ENCODE measurements around the gene KXD1. TPM values are rescaled to one million over a fixed set of nuclear protein-coding genes. Genes with fewer than 3 reads are reported as not detected.

KXD1 gene
- total RNA-seq, 1 experiment from 2014 or later, result 77.5 TPM

GRCh38 chr19:18577365-18577914 is 19.8 kb downstream of the KXD1 start:
- no peak for DNase-seq
- peaks cover 1% of the 10 kb centered on the region; the same call in 1 of the 2 replicates for H3K36me3 ChIP-seq (ENCODE audit: control insufficient read depth, insufficient read depth, low read length)
- H3K4me3 Mint-ChIP-seq (ENCODE audit: unreplicated experiment), result no peak overlapping the region
- peaks cover 64% of the 10 kb centered on the region for H3K36me3 Mint-ChIP-seq (ENCODE audit: insufficient read depth, unreplicated experiment)
- H3K9me3 ChIP-seq, result no peaks in the 10 kb centered on the region
- BruUV-seq (replicated peaks), result no TSS peak
- no peaks in the 10 kb centered on the region for H3K9me3 Mint-ChIP-seq (ENCODE audit: unreplicated experiment)
- H3K4me1 Mint-ChIP-seq (ENCODE audit: low read depth, unreplicated experiment), result peaks cover 8% of the 10 kb centered on the region
- TF ChIP-seq CTCF (IDR thresholded peaks at IDR 0.05; ENCODE audit: insufficient read depth in 1 of 2, low read depth in 1 of 2, low read length in 1 of 2, severe bottlenecking in 1 of 2, unreplicated experiment in 1 of 2), result no peak
- H3K27me3 ChIP-seq (replicated peaks; ENCODE audit: control insufficient read depth, insufficient read depth, low read length), result no peaks in the 10 kb centered on the region
- H3K27ac Mint-ChIP-seq (ENCODE audit: unreplicated experiment), result no peak overlapping the region
- H3K4me1 ChIP-seq, result peaks cover 9% of the 10 kb centered on the region; the same call in 1 of the 2 replicates
- ChIA-PET CTCF (interaction anchor here (0.6 kb wide), 1 partner anchor 314 kb away, joined by 3 read pairs; no protein-coding TSS in a partner anchor), POLR2A (interaction anchor here (1.5 kb wide), 1 partner anchor 12 kb away, joined by 4 read pairs; no protein-coding TSS in a partner anchor)
- intact Hi-C loops (cut with micrococcal nuclease; ENCODE audit: unreplicated experiment), result no loop called here
- no peak overlapping the region for H3K4me3 ChIP-seq (ENCODE audit: low read depth, low read length)
- H3K27me3 Mint-ChIP-seq (ENCODE audit: insufficient read depth, unreplicated experiment), result no peaks in the 10 kb centered on the region

- no peak overlapping the region for H3K4me3 ChIP-seq (ENCODE audit: low read depth, low read length)
- TF ChIP-seq CTCF (IDR thresholded peaks at IDR 0.05; ENCODE audit: insufficient read depth in 1 of 2, low read depth in 1 of 2, low read length in 1 of 2, severe bottlenecking in 1 of 2, unreplicated experiment in 1 of 2), result no peak
- Mint-ChIP-seq H3K36me3 (ENCODE audit: insufficient read depth, unreplicated experiment) (peaks cover 36% of the 10 kb centered on the region), H3K27ac (ENCODE audit: unreplicated experiment) (no peak overlapping the region), H3K4me1 (ENCODE audit: low read depth, unreplicated experiment) (no peaks in the 10 kb centered on the region), H3K9me3 (ENCODE audit: unreplicated experiment) (no peaks in the 10 kb centered on the region), H3K27me3 (ENCODE audit: insufficient read depth, unreplicated experiment) (no peaks in the 10 kb centered on the region), H3K4me3 (ENCODE audit: unreplicated experiment) (no peak overlapping the region)
- BruUV-seq (replicated peaks), result no TSS peak
- DNase-seq, result no peak
- H3K27me3 ChIP-seq (replicated peaks; ENCODE audit: control insufficient read depth, insufficient read depth, low read length), result no peaks in the 10 kb centered on the region
- ChIA-PET POLR2A (no interaction called here), CTCF (no interaction called here)
- intact Hi-C loops (cut with micrococcal nuclease; ENCODE audit: unreplicated experiment), result loop anchor here (10.0 kb wide), 1 partner anchor 116 kb away; no protein-coding TSS in a partner anchor
- no peaks in the 10 kb centered on the region for H3K4me1 ChIP-seq
- H3K36me3 ChIP-seq (ENCODE audit: control insufficient read depth, insufficient read depth, low read length), result no peaks in the 10 kb centered on the region
- H3K9me3 ChIP-seq, result no peaks in the 10 kb centered on the region
Observed at GRCh38 chr19:18580311-18580710, 22.6 kb downstream of the KXD1 start.

GRCh38 chr19:18586306-18586705 is 28.6 kb downstream of the KXD1 start:
- no peaks in the 10 kb centered on the region for H3K27me3 ChIP-seq (replicated peaks; ENCODE audit: control insufficient read depth, insufficient read depth, low read length)
- ChIA-PET CTCF (no interaction called here), POLR2A (no interaction called here)
- Mint-ChIP-seq H3K9me3 (ENCODE audit: unreplicated experiment) (no peaks in the 10 kb centered on the region), H3K27me3 (ENCODE audit: insufficient read depth, unreplicated experiment) (no peaks in the 10 kb centered on the region), H3K27ac (ENCODE audit: unreplicated experiment) (no peak overlapping the region), H3K4me3 (ENCODE audit: unreplicated experiment) (no peak overlapping the region), H3K4me1 (ENCODE audit: low read depth, unreplicated experiment) (peaks cover 7% of the 10 kb centered on the region), H3K36me3 (ENCODE audit: insufficient read depth, unreplicated experiment) (peaks cover 8% of the 10 kb centered on the region)
- peak in 1 of 2 experiments; percentile 2 for TF ChIP-seq CTCF (IDR thresholded peaks at IDR 0.05; ENCODE audit: insufficient read depth in 1 of 2, low read depth in 1 of 2, low read length in 1 of 2, severe bottlenecking in 1 of 2, unreplicated experiment in 1 of 2)
- no peaks in the 10 kb centered on the region for H3K36me3 ChIP-seq (ENCODE audit: control insufficient read depth, insufficient read depth, low read length)
- no peaks in the 10 kb centered on the region for H3K4me1 ChIP-seq
- BruUV-seq (replicated peaks), result no TSS peak
- no peak overlapping the region for H3K4me3 ChIP-seq (ENCODE audit: low read depth, low read length)
- H3K9me3 ChIP-seq, result no peaks in the 10 kb centered on the region
- intact Hi-C loops (cut with micrococcal nuclease; ENCODE audit: unreplicated experiment), result loop anchor here (5.0 to 10.0 kb wide), 2 partner anchors 122 to 261 kb away; no protein-coding TSS in a partner anchor
- DNase-seq, result no peak

Measured in Caco-2 (cell line).